ENCODE data around the gene FMN2.

Gene FMN2

GRCh38 chr1:240091614-240092300 lies at the start of gene FMN2:
Gene FMN2, plus strand, starts transcription at chr1:240091883. Its CDS starts 227 bp downstream, at chr1:240092110.
- no peak for DNase-seq (ENCODE audit: low spot score)

- DNase-seq (ENCODE audit: low spot score) = no peak
Observed at GRCh38 chr1:240044620-240045019, 47.1 kb upstream of the FMN2 start.

- DNase-seq (ENCODE audit: low spot score) = no peak
Observed at GRCh38 chr1:240046000-240046399, 45.7 kb upstream of the FMN2 start.

- DNase-seq (ENCODE audit: low spot score) = no peak
Observed at GRCh38 chr1:240054109-240054701, 37.5 kb upstream of the FMN2 start.

GRCh38 chr1:240055936-240056335 lies 35.7 kb upstream of the FMN2 start:
- DNase-seq (ENCODE audit: low spot score) = no peak

- peak; percentile 12 for DNase-seq (ENCODE audit: low spot score)
Observed at GRCh38 chr1:240056350-240056749, 35.3 kb upstream of the FMN2 start.

DNA sequence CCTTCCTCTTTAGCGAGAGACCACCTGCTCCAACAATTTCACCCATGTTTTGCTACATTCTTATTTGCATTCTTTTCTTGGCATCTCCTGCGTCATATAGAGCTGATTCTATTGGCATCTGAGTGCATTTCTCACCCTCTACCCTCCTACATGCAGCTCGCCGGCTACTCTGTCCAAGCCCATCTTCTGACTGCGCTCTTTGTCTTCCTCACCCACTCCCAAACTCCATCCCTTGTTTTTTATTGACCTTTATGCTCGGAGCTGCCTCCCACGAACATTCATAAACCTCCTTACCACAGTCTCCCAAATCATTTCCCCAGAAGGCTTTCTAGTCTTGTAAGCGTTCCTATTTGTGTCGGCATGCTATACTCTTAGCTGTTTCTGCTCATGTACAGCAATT lies 33.6 kb upstream of the FMN2 start:
- no peak for DNase-seq (ENCODE audit: low spot score)

DNA sequence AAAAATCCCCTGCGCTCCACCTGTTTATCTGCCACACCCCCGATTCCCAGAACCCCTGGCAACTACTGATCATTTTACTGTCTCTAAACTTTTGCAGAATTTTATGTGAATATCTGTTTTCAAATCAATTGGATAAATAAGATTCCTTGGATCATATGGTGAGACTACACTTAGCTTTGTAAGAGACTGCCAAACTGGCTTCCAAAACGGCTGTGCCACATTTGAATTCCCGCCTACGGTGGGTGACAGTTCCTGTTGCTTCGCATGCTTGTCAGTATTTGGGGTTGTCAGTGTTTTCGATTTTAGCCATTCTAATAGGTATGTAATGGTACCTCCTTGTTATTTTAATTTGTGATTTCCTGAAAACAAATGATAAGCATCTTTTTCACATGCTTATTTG lies 22.7 kb upstream of the FMN2 start:
- DNase-seq (ENCODE audit: low spot score) = no peak

GRCh38 chr1:240070188-240070587 lies 21.5 kb upstream of the FMN2 start:
- DNase-seq (ENCODE audit: low spot score) = no peak

GRCh38 chr1:240073097-240073496 lies 18.6 kb upstream of the FMN2 start:
- DNase-seq (ENCODE audit: low spot score) = no peak

DNA sequence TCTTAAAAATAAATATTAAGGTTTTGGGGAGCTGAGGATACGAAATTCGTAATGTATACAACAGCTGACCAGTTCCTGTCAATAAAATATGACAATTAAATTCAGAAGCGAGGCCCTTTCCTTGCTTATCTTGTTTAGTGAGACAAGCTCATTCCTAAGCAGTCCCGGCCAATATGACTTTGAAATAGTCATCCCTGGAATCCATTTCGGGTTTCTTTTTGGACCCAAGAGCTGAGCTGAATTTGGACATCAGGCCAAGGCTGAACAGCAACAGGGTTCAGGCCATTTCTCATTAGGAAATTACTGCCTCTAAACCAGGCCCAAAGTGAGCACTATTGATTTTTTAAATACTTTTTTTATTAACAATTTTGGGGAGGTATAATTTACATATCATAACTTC lies 17.3 kb upstream of the FMN2 start:
- DNase-seq (ENCODE audit: low spot score) = no peak

- DNase-seq (ENCODE audit: low spot score) = no peak
Observed at GRCh38 chr1:240074908-240075307, 16.8 kb upstream of the FMN2 start.

DNA sequence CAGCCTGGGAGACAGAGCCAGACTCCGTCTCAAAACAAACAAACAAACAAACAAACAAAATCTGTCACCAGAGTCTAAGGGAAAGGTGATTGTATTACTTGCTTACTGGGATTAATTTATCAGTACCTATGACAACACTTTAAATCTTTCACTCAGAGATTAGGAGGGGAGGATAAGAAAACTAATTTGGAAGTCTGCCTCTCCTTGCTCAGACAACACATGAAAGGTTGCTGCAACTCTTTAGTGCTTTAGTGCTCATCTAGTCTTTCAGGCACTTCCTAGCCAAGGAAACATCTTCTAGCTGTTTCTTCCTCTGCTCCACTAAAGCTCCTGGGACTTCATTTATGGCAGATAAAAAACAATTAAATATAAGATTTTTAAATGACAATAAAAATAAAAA lies 7.3 kb upstream of the FMN2 start:
- no peak for DNase-seq (ENCODE audit: low spot score)

DNA sequence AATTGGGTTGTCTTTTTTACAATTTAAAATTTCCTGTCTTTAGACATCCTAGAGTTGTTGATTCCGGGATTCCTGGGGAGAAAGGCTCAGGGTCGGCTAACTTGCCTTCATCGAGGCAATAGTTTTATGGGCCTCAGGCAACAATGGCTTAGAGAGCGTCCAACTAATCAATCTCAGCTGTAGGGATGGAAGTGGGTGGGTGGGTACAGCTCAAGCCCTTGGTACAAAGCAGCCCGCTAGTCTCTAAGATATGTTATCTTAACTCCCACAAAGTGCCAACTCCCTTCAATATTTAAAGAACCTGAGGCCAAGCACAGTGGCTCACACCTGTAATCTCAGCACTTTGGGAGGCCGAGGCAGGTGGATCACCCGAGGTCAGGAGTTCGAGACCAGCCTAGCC lies 6.9 kb upstream of the FMN2 start:
- no peak for DNase-seq (ENCODE audit: low spot score)

DNA sequence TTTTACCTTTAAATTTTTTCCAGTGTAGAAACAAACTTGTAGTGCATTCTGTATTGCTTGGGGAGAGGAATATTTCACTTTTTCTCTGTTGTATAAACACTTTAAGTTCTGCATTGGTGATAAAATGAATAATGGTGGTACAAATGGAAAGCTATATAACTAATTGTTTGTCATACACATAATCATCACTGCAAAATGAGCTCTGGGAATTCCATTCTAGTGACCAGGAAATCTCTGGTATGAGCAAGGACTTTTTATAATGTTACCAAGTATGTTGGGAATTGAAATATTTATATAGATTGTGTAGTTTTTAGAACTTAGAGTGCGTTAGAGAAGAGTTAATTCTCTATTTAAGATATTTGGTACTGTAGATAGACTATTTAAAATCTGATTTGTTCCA lies 5.0 kb upstream of the FMN2 start:
- DNase-seq (ENCODE audit: low spot score) = no peak

DNA sequence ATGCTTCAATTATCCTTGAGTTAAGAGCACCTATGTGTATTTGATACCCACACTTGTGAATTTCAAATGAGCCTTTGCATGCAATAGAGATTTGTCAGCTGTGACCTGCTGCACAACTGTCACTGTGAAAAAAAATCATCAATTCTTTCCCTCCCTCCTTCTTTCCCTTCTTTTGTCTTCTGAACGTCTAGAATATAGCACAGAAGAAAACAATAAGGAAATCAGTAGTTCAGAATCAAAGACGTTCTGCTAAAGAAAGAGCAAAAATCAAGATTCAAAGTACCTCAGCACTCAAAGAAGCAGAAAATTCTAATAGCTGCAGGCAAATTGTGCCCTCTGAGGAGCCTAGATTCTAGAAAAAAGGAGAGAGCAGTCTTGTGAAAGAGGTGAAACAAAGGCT lies 1.7 kb upstream of the FMN2 start:
- no peak for DNase-seq (ENCODE audit: low spot score)

DNA sequence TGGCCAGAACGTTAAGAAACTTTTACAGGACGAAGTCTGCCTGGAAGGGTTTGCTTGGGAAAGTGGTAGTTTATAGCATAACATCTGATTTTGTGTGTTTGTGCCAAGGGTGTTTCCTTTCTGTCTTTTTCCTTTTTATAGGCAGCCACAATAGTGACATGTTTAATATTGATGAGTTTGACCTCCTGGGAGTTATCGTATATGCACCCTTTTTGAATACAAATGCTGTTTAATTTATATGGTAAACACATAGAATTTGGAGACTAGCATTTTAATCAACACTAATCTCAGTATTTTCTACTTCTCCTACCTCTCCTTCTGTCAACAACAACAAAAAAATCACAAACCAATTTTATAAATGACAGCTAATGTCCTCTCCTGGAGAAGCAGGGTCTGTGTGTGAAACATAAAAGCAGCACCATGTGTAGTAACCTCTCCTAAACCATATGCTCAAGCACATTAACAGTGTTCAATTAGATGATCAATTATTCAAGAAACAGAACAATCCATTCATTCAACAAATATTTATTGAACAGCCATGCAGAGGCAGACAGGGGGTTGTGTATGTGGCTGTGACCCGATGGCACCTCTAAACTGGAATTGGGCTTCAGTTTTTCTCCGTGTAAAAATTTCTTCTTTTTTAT lies 604 bp upstream of the FMN2 start:
- no peak for DNase-seq (ENCODE audit: low spot score)

GRCh38 chr1:240092301-240093119 lies 827 bp downstream of the FMN2 start:
- no peak for DNase-seq (ENCODE audit: low spot score)

DNA sequence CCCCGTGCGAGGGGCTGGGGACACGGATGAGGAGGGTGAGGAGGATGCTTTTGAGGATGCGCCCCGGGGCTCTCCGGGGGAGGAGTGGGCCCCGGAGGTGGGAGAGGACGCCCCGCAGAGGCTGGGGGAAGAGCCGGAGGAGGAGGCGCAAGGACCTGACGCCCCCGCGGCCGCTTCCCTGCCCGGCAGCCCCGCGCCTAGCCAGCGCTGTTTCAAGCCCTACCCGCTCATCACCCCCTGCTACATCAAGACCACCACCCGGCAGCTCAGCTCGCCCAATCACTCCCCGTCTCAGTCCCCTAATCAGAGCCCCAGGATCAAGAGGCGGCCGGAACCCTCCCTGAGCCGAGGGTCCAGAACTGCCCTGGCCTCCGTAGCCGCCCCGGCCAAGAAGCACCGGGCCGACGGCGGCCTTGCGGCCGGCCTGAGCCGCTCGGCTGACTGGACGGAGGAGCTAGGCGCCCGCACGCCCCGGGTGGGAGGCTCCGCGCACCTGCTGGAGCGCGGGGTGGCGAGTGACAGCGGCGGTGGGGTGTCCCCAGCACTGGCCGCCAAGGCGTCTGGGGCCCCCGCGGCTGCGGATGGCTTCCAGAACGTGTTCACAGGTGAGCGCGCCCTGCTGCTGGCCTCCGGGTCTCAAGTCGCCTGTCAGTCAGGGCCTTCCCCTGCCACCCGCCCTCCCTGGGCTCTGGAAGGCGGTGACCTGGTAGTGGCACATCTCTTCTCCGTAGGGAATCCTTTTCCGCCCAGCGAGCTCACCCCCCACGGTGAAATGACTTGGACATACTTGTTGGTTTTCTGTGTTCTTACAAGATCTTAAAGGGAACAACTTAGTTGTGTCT lies 1.7 kb downstream of the FMN2 start:
- no peak for DNase-seq (ENCODE audit: low spot score)

DNA sequence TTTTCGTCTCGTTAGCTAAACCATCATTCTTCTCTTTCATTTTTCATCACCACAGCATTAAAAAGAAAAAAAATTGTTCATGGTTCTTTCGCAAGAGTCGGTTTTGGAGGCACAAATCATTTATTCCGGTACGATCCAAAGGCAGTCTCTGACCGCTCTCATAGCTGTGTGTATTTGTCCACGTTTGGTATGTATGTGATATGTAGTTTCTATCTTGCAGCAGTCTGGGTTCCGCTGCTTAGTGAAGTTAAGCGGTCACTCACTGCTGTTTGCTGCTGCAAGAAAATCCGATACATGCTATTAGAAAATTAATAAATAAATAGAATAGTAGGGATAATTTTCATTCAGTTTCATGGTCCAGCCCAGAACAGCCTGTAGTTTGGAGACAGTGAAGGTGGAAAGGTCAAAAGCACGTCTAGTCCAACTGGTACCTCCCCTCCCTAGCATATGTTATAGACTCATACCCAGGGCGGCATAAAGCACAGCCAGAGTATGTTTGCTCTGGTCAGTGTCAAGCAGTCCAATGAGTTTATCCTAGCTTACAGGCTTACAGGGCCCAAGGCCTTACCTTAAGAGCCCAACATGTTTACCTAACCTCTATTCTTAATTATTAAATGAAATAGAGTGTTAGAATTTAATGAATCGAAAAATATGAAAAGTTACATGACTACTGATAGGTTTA lies 2.5 kb downstream of the FMN2 start:
- no peak for DNase-seq (ENCODE audit: low spot score)

- no peak for DNase-seq (ENCODE audit: low spot score)
Observed at GRCh38 chr1:240096974-240097373, 5.3 kb downstream of the FMN2 start.

All from pons (tissue), 1 donor.